NCI-H1694 (cell line): ENCODE results near the gene DCAF10.
A peak's percentile ranks its signal among the peaks of the same experiment; 100 is the strongest.
"Not testable (repeated sequence)": the region's sequence is repeated elsewhere in the genome, so short reads cannot be mapped to it uniquely, and the experiment has no call there.

Experiments
- DNase-seq: peaks from one replicate; lab custom pipeline; 2025; lab: John Stamatoyannopoulos, UW

DCAF10 gene

DNA sequence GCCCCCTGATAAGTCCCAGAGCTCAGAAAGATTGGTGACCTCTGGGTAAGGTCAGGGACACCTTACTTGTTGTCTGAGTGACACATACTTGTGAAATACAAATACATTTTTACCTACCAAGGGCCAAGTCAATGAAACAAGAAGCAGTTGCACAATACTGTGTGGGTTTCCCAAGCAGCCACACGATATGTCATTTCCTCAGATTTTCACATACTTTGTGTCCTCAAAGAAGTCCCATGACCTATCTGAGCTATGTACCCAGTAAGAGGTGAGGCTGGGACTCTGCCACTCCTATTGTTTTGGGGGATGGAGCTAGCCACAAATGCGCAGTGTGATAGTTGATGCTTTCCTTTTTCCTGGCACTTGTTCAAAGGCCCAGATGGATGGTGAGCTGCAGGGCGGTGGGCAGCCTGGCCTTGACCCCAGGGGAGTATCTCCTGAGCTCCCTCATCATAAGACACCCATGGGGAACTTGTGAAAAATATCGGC, 108.1 kb downstream of the DCAF10 start:
- DNase-seq: no peak

DNA sequence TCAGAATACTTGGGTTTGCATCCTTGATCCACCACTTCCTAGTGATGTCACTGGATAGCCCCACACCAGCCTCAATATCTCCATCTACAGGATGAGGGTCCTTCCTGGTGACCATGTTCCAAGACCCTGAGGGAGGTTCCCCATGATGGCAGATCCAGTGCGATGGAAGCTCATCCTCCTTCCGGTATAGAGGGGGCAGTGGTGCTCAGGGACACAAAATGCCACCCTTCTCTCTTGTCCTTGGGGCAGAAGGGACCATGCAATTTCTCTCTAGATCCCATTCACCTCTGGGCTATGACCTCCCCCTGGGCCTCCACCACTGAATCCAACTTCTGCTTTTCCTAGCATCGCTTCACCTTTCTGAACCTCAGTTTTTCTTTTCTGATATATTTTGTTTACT, 108.7 kb downstream of the DCAF10 start:
- DNase-seq: no peak

DNA sequence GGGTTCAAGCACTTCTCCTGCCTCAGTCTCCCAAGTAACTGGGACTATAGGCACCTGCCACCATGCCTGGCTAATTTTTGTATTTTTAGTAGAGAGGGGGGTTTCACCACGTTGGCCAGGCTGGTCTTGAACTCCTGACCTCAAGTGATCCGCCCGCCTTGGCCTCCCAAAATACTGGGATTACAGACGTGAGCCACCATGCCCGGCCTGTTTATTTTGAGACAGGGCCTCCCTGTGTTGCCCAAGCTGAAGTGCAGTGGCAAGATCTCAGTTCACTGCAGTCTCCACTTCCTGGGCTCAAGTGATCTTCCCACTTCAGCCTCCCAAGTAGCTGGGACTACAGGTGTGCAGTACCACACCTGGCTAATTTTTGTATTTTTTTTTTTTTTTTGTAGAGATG, 109.2 kb downstream of the DCAF10 start:
- not testable (repeated sequence) for DNase-seq

DNA sequence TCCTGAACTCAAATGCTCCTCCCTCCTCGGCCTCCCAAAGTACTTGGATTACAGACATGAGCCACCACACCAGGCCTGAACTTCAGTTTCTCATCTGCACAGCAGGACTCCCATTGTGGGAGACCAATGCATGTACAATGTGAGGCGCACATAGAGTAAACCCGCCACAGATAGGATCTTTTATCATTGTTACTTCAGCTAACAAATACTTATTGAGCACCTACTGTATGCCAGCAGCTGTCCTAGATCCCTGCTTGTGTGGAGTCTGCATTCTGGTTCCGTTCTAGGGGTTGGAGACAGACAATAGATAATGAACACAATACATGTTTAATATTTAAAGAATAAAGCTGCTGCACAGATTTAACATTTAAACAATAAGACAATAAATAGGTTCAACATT, 109.7 kb downstream of the DCAF10 start:
- DNase-seq: no peak

DNA sequence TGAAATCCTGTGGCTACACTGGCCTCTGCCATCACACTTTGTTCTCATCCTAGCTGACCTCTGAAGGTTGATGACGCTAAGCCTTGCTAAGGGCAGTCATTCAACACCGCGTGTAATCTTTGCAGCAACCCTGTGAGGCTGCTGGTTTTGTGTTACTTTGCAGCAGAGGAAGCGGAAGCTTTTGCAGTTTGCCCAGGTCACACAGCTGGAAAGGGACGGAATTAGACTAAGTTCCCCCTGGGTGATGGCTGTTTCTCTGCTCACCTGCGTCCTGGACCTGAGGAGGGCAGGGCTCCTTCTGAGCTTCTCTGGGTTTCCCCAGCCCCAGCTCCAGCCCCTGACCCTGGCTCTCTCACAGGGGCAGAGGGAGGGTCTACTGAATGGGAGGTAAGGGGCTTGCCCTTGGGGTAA, 110.7 kb downstream of the DCAF10 start:
- no peak for DNase-seq

DNA sequence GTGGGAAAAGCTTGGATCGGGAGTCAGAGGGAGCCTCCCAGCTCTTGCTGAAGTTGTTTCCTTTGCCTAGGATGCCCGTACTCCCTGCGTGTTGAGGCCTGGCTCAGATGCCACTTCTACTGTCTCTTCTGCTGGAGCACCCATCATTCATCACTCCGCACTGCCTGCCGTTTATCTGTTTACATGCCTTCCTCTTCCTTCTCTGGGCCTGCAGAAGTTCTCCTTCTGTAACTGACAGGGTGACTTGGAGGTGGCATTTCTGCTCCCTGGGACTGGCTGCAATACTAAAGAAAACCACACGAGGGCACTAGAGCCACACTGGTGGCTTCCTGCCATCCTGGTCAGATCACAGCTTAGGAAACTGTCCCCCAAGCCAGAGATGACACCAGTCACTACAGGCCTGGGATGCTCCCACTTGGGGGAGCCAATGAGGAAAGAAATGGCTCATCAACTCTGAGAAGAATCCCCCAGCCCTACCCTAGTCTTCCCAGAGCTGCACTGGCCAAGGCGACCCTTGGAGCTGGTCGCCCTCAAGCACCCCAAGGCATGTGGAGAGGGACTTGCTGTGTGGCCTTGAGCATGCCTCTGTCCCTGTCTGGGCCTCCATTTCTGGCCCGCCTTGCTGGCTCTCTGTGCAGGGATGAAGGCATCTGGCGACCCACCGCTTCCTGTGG, 113.0 kb downstream of the DCAF10 start:
- DNase-seq: peak; percentile 92

DNA sequence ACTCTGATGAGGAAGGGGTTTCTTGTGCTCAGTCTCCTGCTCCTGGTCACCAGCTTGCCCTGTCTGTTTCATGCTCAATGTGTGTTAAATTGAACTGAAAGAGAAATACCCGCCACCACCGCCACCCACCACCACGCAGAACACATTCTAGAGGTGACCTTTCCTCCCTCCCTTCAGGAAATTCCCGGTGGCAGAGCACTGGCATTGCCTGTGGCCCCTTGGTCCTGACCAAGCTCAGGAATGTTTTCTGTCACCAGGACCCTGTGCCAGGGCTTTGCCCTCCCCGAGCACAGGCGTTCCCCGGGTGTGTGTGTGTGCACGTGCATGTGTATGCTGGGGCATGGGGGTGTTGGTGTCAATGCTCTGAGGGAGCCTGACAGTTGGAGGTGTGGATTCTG, 113.6 kb downstream of the DCAF10 start:
- DNase-seq: no peak

DNA sequence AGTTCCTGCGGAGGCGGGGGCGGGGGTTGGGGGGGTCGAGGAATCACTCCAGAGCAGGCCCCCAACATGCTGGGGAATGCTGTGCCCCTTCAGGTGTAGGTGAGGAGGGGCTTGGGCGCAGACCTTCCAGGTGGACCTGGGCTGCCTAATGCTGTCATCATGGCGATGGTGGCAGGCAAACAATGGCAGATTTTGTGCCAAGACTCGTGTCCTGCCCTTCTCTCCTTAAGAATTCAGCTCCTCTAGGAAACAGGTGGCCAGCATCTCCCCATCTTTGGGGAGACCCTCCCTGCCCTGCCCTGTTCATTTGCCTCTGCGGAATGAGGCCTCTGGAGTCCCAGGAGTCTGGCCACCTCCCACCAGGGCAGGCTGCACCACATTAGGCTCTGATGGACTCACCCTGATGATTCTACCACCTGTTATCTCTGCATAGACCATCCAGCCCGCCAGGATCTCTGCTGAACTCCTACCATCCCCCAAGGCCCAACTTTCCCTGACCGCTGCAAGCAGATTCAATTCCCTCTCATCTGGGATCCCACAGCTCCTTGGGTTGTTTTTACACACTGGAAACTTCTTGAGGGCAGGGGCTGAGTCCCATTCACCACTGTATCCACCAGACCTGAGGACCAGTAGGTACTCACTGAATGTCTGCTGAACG, 114.2 kb downstream of the DCAF10 start:
- no peak for DNase-seq

DNA sequence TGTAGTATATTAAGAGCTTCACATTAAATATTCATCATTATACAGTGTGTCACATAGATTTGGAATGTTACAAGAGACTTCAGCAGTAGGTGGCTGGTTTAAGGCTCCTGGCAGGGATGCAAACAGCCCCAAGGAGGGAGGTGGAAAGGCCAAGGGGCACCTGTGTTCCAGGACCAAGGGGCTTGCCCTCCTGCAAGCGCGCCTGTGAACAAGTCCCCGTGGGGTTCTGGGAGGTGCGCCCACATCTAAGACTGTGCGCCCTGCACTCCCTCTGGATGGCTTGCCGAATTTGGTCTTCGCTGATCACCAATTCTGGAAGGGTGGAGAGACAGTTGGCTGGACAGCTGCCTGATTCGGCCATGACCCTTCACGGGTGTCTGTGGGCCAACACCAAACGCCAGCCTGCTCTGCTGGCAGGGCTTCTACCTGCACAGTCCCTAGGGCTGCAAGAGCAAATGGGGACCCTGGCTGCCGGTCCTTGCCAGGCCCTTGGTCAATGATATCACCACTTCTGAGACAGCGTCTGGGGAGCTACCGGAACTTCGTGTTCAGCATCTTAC, 115.4 kb downstream of the DCAF10 start:
- no peak for DNase-seq

DNA sequence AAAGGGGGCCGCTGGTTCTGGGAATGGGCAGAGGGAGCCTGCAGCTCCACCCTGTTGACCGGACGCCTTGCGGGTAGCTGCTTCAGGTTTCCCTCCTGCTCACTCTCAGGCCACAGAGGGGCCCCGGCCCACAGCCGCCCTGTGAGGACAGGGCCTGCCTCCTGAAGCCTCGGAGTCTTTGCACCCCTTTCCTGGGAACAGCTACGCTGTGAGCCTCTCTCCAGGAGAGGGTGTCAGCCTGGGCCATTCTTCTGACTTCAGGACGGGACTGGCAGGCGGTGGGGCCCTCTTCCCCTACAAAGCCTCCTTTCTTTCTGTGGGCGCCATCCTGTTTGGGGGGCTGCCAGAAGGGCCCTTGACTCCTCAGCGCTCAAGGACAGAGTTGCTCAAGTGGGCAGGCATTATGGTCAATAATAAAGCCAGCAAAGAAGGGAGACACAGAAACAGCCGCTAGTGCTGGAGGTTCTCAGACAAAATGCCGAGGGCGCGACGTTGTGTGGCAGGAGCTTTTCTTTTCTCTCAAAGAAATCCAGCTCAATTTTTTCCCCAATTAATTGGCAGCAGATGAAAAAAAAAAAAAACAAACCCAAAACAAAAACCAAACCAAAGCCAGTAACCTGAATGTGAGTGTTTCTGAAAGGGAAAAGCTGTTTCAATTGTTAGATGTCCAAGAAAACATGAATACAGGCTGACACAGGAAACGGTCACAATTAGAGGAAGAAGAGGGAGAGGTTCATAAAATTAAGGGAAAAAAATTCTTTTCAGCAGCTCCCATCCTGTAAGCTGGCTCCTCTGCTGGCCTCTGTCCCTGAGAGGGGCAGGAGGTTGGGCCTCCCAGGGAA, 116.1 kb downstream of the DCAF10 start:
- DNase-seq: no peak
